IMR-90 (cell line): ENCODE measurements around the gene OGFR. TPM values are rescaled to one million over a fixed set of nuclear protein-coding genes. Genes with fewer than 3 reads are reported as not detected.

Experiments
- microRNA-seq, 2 experiments: library from miRNA; stranded (forward) in 1 of 2; unstranded in 1 of 2; fragments of 10-50 nt in 1 of 2; fragments of <30 nt in 1 of 2; gene quantifications in 1 of 2; microRNA quantifications in 1 of 2; one replicate each; pipeline versions ENCODE3 to v1.1.0; 2013 to 2020; ENCODE audit not compliant: insufficient read depth in 1 of 2, insufficient read length in 1 of 2, unreplicated experiment in 1 of 2
- polyA plus RNA-seq, 3 experiments: library from polyadenylated mRNA; depleted of rRNA; stranded (reverse); fragments of >200 nt; gene quantifications; 2 replicates each; pipeline ENCODE4 v1.2.3, GENCODE V29; 2012; ENCODE audit warnings: low replicate concordance in 1 of 3
- small RNA-seq, 5 experiments: library from RNA; depleted of rRNA; stranded (forward); fragments of <200 nt; gene quantifications; one replicate each; pipeline ENCODE3, GENCODE V24; 2012
- total RNA-seq: library from RNA; depleted of rRNA; stranded (reverse); fragments of >200 nt; gene quantifications from 2 replicates; pipeline ENCODE4 v1.2.3, GENCODE V29; 2012; rRNA removed

The OGFR gene
- total and polyA plus RNA-seq, 2 of the 4 experiments (the other 2 are of a cell fraction) = 22.4 to 30.1 TPM

Small RNA genes lying within 50 kb of the gene (microRNA-seq; reads per million reads assigned to microRNA genes)
- gene DPH3P1 (ENCODE audit: insufficient read depth, insufficient read length) = not detected

Small RNA genes lying within 50 kb of the gene (small RNA-seq; reads per million reads assigned to genes)
- gene DPH3P1 = 0 reads per million in 5 experiments

Other genes starting within 250 kb of the OGFR start
- gene SLCO4A1, start 162.3 kb upstream of the OGFR start, total RNA-seq = 0.56 and 0.72 TPM in 2 replicates
- 1.1 and 1.5 TPM in 2 replicates for gene SLCO4A1, start 162.3 kb upstream of the OGFR start, polyA plus RNA-seq (2012; rRNA removed)
- 0.54 and 0.56 TPM in 2 replicates for gene NTSR1, start 96.0 kb upstream of the OGFR start, total RNA-seq
- gene NTSR1, start 96.0 kb upstream of the OGFR start, polyA plus RNA-seq (2012; rRNA removed) = 1.8 and 2.3 TPM in 2 replicates
- 18.3 and 21.9 TPM in 2 replicates for gene MRGBP, start 8.4 kb upstream of the OGFR start, total RNA-seq
- gene MRGBP, start 8.4 kb upstream of the OGFR start, polyA plus RNA-seq (2012; rRNA removed) = 15.5 and 17.7 TPM in 2 replicates
- gene COL9A3, start 12.2 kb downstream of the OGFR start, total RNA-seq = 0.28 and 0.36 TPM in 2 replicates
- 1.4 TPM in 2 replicates for gene COL9A3, start 12.2 kb downstream of the OGFR start, polyA plus RNA-seq (2012; rRNA removed)
- 8.2 and 8.3 TPM in 2 replicates for gene TCFL5, start 57.0 kb downstream of the OGFR start, total RNA-seq
- gene TCFL5, start 57.0 kb downstream of the OGFR start, polyA plus RNA-seq (2012; rRNA removed) = 5.6 and 6.0 TPM in 2 replicates
- 28.1 and 38.3 TPM in 2 replicates for gene DIDO1, start 121.7 kb downstream of the OGFR start, total RNA-seq
- gene DIDO1, start 121.7 kb downstream of the OGFR start, polyA plus RNA-seq (2012; rRNA removed) = 17.5 and 21.8 TPM in 2 replicates
- gene GID8, start 133.3 kb downstream of the OGFR start, total RNA-seq = 33.9 and 36.4 TPM in 2 replicates
- 18.8 and 21.5 TPM in 2 replicates for gene GID8, start 133.3 kb downstream of the OGFR start, polyA plus RNA-seq (2012; rRNA removed)
- 1.4 and 2.2 TPM in 2 replicates for gene SLC17A9, start 147.9 kb downstream of the OGFR start, total RNA-seq
- gene SLC17A9, start 147.9 kb downstream of the OGFR start, polyA plus RNA-seq (2012; rRNA removed) = 14.4 and 17.3 TPM in 2 replicates
- gene BHLHE23, start 202.1 kb downstream of the OGFR start, total RNA-seq = not detected in 2 replicates
- not detected in 2 replicates for gene BHLHE23, start 202.1 kb downstream of the OGFR start, polyA plus RNA-seq (2012; rRNA removed)